Measurements from ENCODE around the gene TTC7B.

Gene TTC7B

GRCh38 chr14:90567191-90567590 is 249.0 kb downstream of the TTC7B start:
- Histone ChIP-seq H3K4me1 (ENCODE audit: control insufficient read depth, insufficient read depth, low read length, poor library complexity, severe bottlenecking) (no peaks in the 10 kb centered on the region), H3K4me3 (ENCODE audit: insufficient read depth, low read depth, low read length, poor library complexity, severe bottlenecking) (no peak overlapping the region), H3K9me3 (ENCODE audit: control insufficient read depth, low read length) (no peaks in the 10 kb centered on the region), H3K27ac (ENCODE audit: insufficient read depth, low read length, poor library complexity, severe bottlenecking) (no peak overlapping the region), H3K36me3 (ENCODE audit: control insufficient read depth, insufficient read depth, low read length) (no peaks in the 10 kb centered on the region), H3K27me3 (replicated peaks; ENCODE audit: control insufficient read depth, insufficient read depth, low read length, poor library complexity, severe bottlenecking) (no peaks in the 10 kb centered on the region)
- no peak for DNase-seq

GRCh38 chr14:90566481-90566880 is 249.7 kb downstream of the TTC7B start:
- no peaks in the 10 kb centered on the region for H3K9me3 ChIP-seq (ENCODE audit: control insufficient read depth, low read length)
- no peaks in the 10 kb centered on the region for H3K36me3 ChIP-seq (ENCODE audit: control insufficient read depth, insufficient read depth, low read length)
- no peaks in the 10 kb centered on the region for H3K4me1 ChIP-seq (ENCODE audit: control insufficient read depth, insufficient read depth, low read length, poor library complexity, severe bottlenecking)

GRCh38 chr14:90564496-90564895 is 251.7 kb downstream of the TTC7B start:
- Histone ChIP-seq H3K4me1 (ENCODE audit: control insufficient read depth, insufficient read depth, low read length, poor library complexity, severe bottlenecking) (no peaks in the 10 kb centered on the region), H3K9me3 (ENCODE audit: control insufficient read depth, low read length) (no peaks in the 10 kb centered on the region), H3K36me3 (ENCODE audit: control insufficient read depth, insufficient read depth, low read length) (no peaks in the 10 kb centered on the region), H3K27me3 (replicated peaks; ENCODE audit: control insufficient read depth, insufficient read depth, low read length, poor library complexity, severe bottlenecking) (no peaks in the 10 kb centered on the region), H3K4me3 (ENCODE audit: insufficient read depth, low read depth, low read length, poor library complexity, severe bottlenecking) (no peak overlapping the region), H3K27ac (ENCODE audit: insufficient read depth, low read length, poor library complexity, severe bottlenecking) (no peak overlapping the region)
- DNase-seq: no peak

More at GRCh38 chr14:90566481-90566880, 249.7 kb downstream of the TTC7B start:
- Histone ChIP-seq H3K27ac (ENCODE audit: insufficient read depth, low read length, poor library complexity, severe bottlenecking) (no peak overlapping the region), H3K4me3 (ENCODE audit: insufficient read depth, low read depth, low read length, poor library complexity, severe bottlenecking) (no peak overlapping the region), H3K27me3 (replicated peaks; ENCODE audit: control insufficient read depth, insufficient read depth, low read length, poor library complexity, severe bottlenecking) (no peaks in the 10 kb centered on the region)
- no peak for DNase-seq

GRCh38 chr14:90562652-90563051 is 253.6 kb downstream of the TTC7B start:
- DNase-seq: no peak
- Histone ChIP-seq H3K27ac (ENCODE audit: insufficient read depth, low read length, poor library complexity, severe bottlenecking) (no peak overlapping the region), H3K36me3 (ENCODE audit: control insufficient read depth, insufficient read depth, low read length) (no peaks in the 10 kb centered on the region), H3K9me3 (ENCODE audit: control insufficient read depth, low read length) (no peaks in the 10 kb centered on the region), H3K4me3 (ENCODE audit: insufficient read depth, low read depth, low read length, poor library complexity, severe bottlenecking) (no peak overlapping the region), H3K4me1 (ENCODE audit: control insufficient read depth, insufficient read depth, low read length, poor library complexity, severe bottlenecking) (no peaks in the 10 kb centered on the region), H3K27me3 (replicated peaks; ENCODE audit: control insufficient read depth, insufficient read depth, low read length, poor library complexity, severe bottlenecking) (no peaks in the 10 kb centered on the region)

GRCh38 chr14:90561920-90562319 is 254.3 kb downstream of the TTC7B start:
- no peak overlapping the region for H3K27ac ChIP-seq (ENCODE audit: insufficient read depth, low read length, poor library complexity, severe bottlenecking)
- no peak overlapping the region for H3K4me3 ChIP-seq (ENCODE audit: insufficient read depth, low read depth, low read length, poor library complexity, severe bottlenecking)
- no peaks in the 10 kb centered on the region for H3K36me3 ChIP-seq (ENCODE audit: control insufficient read depth, insufficient read depth, low read length)
- H3K9me3 ChIP-seq (ENCODE audit: control insufficient read depth, low read length): no peaks in the 10 kb centered on the region
- no peak for DNase-seq
- no peaks in the 10 kb centered on the region for H3K4me1 ChIP-seq (ENCODE audit: control insufficient read depth, insufficient read depth, low read length, poor library complexity, severe bottlenecking)
- no peaks in the 10 kb centered on the region for H3K27me3 ChIP-seq (replicated peaks; ENCODE audit: control insufficient read depth, insufficient read depth, low read length, poor library complexity, severe bottlenecking)

GRCh38 chr14:90560991-90561390 is 255.2 kb downstream of the TTC7B start:
- no peaks in the 10 kb centered on the region for H3K9me3 ChIP-seq (ENCODE audit: control insufficient read depth, low read length)
- no peak overlapping the region for H3K4me3 ChIP-seq (ENCODE audit: insufficient read depth, low read depth, low read length, poor library complexity, severe bottlenecking)
- H3K27me3 ChIP-seq (replicated peaks; ENCODE audit: control insufficient read depth, insufficient read depth, low read length, poor library complexity, severe bottlenecking): no peaks in the 10 kb centered on the region
- H3K36me3 ChIP-seq (ENCODE audit: control insufficient read depth, insufficient read depth, low read length): no peaks in the 10 kb centered on the region
- no peak for DNase-seq
- H3K27ac ChIP-seq (ENCODE audit: insufficient read depth, low read length, poor library complexity, severe bottlenecking): no peak overlapping the region
- no peaks in the 10 kb centered on the region for H3K4me1 ChIP-seq (ENCODE audit: control insufficient read depth, insufficient read depth, low read length, poor library complexity, severe bottlenecking)

GRCh38 chr14:90560558-90560957 is 255.7 kb downstream of the TTC7B start:
- no peaks in the 10 kb centered on the region for H3K36me3 ChIP-seq (ENCODE audit: control insufficient read depth, insufficient read depth, low read length)
- H3K27me3 ChIP-seq (replicated peaks; ENCODE audit: control insufficient read depth, insufficient read depth, low read length, poor library complexity, severe bottlenecking): no peaks in the 10 kb centered on the region
- no peaks in the 10 kb centered on the region for H3K4me1 ChIP-seq (ENCODE audit: control insufficient read depth, insufficient read depth, low read length, poor library complexity, severe bottlenecking)
- DNase-seq: no peak
- H3K9me3 ChIP-seq (ENCODE audit: control insufficient read depth, low read length): no peaks in the 10 kb centered on the region
- H3K27ac ChIP-seq (ENCODE audit: insufficient read depth, low read length, poor library complexity, severe bottlenecking): no peak overlapping the region
- no peak overlapping the region for H3K4me3 ChIP-seq (ENCODE audit: insufficient read depth, low read depth, low read length, poor library complexity, severe bottlenecking)

- Histone ChIP-seq H3K36me3 (ENCODE audit: control insufficient read depth, insufficient read depth, low read length) (no peaks in the 10 kb centered on the region), H3K27me3 (replicated peaks; ENCODE audit: control insufficient read depth, insufficient read depth, low read length, poor library complexity, severe bottlenecking) (no peaks in the 10 kb centered on the region), H3K9me3 (ENCODE audit: control insufficient read depth, low read length) (no peaks in the 10 kb centered on the region), H3K27ac (ENCODE audit: insufficient read depth, low read length, poor library complexity, severe bottlenecking) (no peak overlapping the region), H3K4me3 (ENCODE audit: insufficient read depth, low read depth, low read length, poor library complexity, severe bottlenecking) (no peak overlapping the region), H3K4me1 (ENCODE audit: control insufficient read depth, insufficient read depth, low read length, poor library complexity, severe bottlenecking) (no peaks in the 10 kb centered on the region)
- DNase-seq: no peak
Measured at GRCh38 chr14:90559811-90560492, 256.3 kb downstream of the TTC7B start.

- Histone ChIP-seq H3K4me1 (ENCODE audit: control insufficient read depth, insufficient read depth, low read length, poor library complexity, severe bottlenecking) (no peaks in the 10 kb centered on the region), H3K27me3 (replicated peaks; ENCODE audit: control insufficient read depth, insufficient read depth, low read length, poor library complexity, severe bottlenecking) (no peaks in the 10 kb centered on the region), H3K27ac (ENCODE audit: insufficient read depth, low read length, poor library complexity, severe bottlenecking) (no peak overlapping the region), H3K36me3 (ENCODE audit: control insufficient read depth, insufficient read depth, low read length) (no peaks in the 10 kb centered on the region), H3K9me3 (ENCODE audit: control insufficient read depth, low read length) (no peaks in the 10 kb centered on the region), H3K4me3 (ENCODE audit: insufficient read depth, low read depth, low read length, poor library complexity, severe bottlenecking) (no peak overlapping the region)
- DNase-seq: no peak
Measured at GRCh38 chr14:90558983-90559590, 257.1 kb downstream of the TTC7B start.

GRCh38 chr14:90558041-90558982 is 257.9 kb downstream of the TTC7B start:
- no peaks in the 10 kb centered on the region for H3K27me3 ChIP-seq (replicated peaks; ENCODE audit: control insufficient read depth, insufficient read depth, low read length, poor library complexity, severe bottlenecking)
- no peak overlapping the region for H3K27ac ChIP-seq (ENCODE audit: insufficient read depth, low read length, poor library complexity, severe bottlenecking)
- no peaks in the 10 kb centered on the region for H3K9me3 ChIP-seq (ENCODE audit: control insufficient read depth, low read length)
- no peak overlapping the region for H3K4me3 ChIP-seq (ENCODE audit: insufficient read depth, low read depth, low read length, poor library complexity, severe bottlenecking)
- H3K4me1 ChIP-seq (ENCODE audit: control insufficient read depth, insufficient read depth, low read length, poor library complexity, severe bottlenecking): no peaks in the 10 kb centered on the region
- no peaks in the 10 kb centered on the region for H3K36me3 ChIP-seq (ENCODE audit: control insufficient read depth, insufficient read depth, low read length)
- no peak for DNase-seq
